ENCODE measurements around the gene IFI44. TPM values are rescaled to one million over a fixed set of nuclear protein-coding genes. Genes with fewer than 3 reads are reported as not detected.
A peak's percentile ranks its signal among the peaks of the same experiment; 100 is the strongest.

IFI44 gene
- total and polyA plus RNA-seq, 8 donors = 14.3 to 62.2 (median 23.3) TPM; not detected in 1

DNA sequence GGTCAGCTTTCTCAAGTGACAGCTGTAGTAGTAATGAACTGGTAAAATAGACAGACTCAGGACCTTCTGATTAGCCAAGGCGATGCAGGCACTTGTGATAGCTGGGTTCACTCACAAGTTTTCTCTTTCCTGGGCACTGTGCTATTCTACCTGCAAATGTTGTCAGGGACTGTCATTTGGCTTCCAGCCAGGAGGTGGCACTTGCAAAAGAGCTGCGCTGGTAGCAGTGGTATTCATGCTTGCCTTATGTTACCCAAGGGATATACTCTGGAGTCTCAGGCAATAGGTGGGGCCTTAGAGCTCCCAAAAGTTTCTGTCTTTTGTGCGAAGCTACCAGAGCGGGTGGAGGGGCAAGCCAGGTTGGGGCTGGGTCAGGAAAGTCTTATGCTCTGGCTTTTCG is 23.5 kb downstream of the IFI44 start:
- Histone ChIP-seq H3K27ac (no peak overlapping the region), H3K36me3 (no peaks in the 10 kb centered on the region), H3K9me3 (no peaks in the 10 kb centered on the region), H3K4me1 (peaks cover 0 to 3% (median 0%) of the 10 kb centered on the region in 4 donors), H3K27me3 (no peaks in the 10 kb centered on the region), H3K4me3 (no peak overlapping the region)
- 84 to 94% (median 93%) methylated on average over 5 of the region's 5 CpGs for WGBS, 5 donors
- intact Hi-C loops (cut with DNase I; ENCODE audit: low total_unique reads) = loop anchor here (10.0 kb wide), 2 partner anchors 58 to 538 kb away; no protein-coding TSS in a partner anchor
- TF ChIP-seq POLR2A (IDR thresholded peaks at IDR 0.05) (no peak), CTCF (IDR thresholded peaks at IDR 0.05) (no peak), EP300 (IDR thresholded peaks at IDR 0.05) (no peak), POLR2AphosphoS5 (IDR thresholded peaks at IDR 0.05) (no peak)
- DNase-seq = peak in 1 of 2 donors; percentile 28

- WGBS, 5 donors = 27 to 37% (median 32%) methylated on average over 9 of the region's 9 CpGs
Observed at GRCh38 chr1:78676347-78676982, 26.8 kb downstream of the IFI44 start.

GRCh38 chr1:78676993-78677392 is 27.4 kb downstream of the IFI44 start:
- no peaks in the 10 kb centered on the region for H3K27me3 ChIP-seq
- no peaks in the 10 kb centered on the region for H3K36me3 ChIP-seq
- DNase-seq = peak in 1 of 2 donors; percentile 14
- 61 to 68% (median 67%) methylated on average over 3 of the region's 3 CpGs for WGBS, 5 donors
- peaks cover 0 to 3% (median 0%) of the 10 kb centered on the region in 4 donors for H3K4me1 ChIP-seq
- no peaks in the 10 kb centered on the region for H3K9me3 ChIP-seq
- no peak overlapping the region for H3K4me3 ChIP-seq
- TF ChIP-seq EP300 (IDR thresholded peaks at IDR 0.05) (no peak), POLR2A (IDR thresholded peaks at IDR 0.05) (no peak), CTCF (IDR thresholded peaks at IDR 0.05) (no peak), POLR2AphosphoS5 (IDR thresholded peaks at IDR 0.05) (no peak)
- H3K27ac ChIP-seq = no peak overlapping the region
- intact Hi-C loops (cut with DNase I; ENCODE audit: low total_unique reads) = loop anchor here (10.0 kb wide), 2 partner anchors 62 to 542 kb away; no protein-coding TSS in a partner anchor

More at GRCh38 chr1:78676347-78676982, 26.8 kb downstream of the IFI44 start:
- peak; percentile 61 to 87 for DNase-seq
- Histone ChIP-seq H3K36me3 (no peaks in the 10 kb centered on the region), H3K27me3 (no peaks in the 10 kb centered on the region), H3K4me1 (peaks cover 0 to 3% (median 0%) of the 10 kb centered on the region in 4 donors), H3K4me3 (no peak overlapping the region), H3K27ac (no peak overlapping the region), H3K9me3 (no peaks in the 10 kb centered on the region)
- TF ChIP-seq CTCF (IDR thresholded peaks at IDR 0.05) (peak in 5 of 7 experiments; percentile 9 to 94 (median 71)), POLR2AphosphoS5 (IDR thresholded peaks at IDR 0.05) (no peak)
- intact Hi-C loops (cut with DNase I; ENCODE audit: low total_unique reads) = loop anchor here (10.0 kb wide), 2 partner anchors 62 to 542 kb away; no protein-coding TSS in a partner anchor

- DNase-seq = no peak
- H3K4me1 ChIP-seq = peaks cover 0 to 3% (median 0%) of the 10 kb centered on the region in 4 donors
- TF ChIP-seq EP300 (IDR thresholded peaks at IDR 0.05) = no peak
- 93 to 97% (median 94%) methylated on average over 3 of the region's 3 CpGs for WGBS, 5 donors
- no peaks in the 10 kb centered on the region for H3K9me3 ChIP-seq
- H3K36me3 ChIP-seq = no peaks in the 10 kb centered on the region
- intact Hi-C loops (cut with DNase I; ENCODE audit: low total_unique reads) = loop anchor here (10.0 kb wide), 2 partner anchors 63 to 543 kb away; no protein-coding TSS in a partner anchor
- no peaks in the 10 kb centered on the region for H3K27me3 ChIP-seq
- no peak overlapping the region for H3K27ac ChIP-seq
- H3K4me3 ChIP-seq = no peak overlapping the region
Observed at GRCh38 chr1:78677788-78678187, 28.2 kb downstream of the IFI44 start.

GRCh38 chr1:78678324-78678723 is 28.7 kb downstream of the IFI44 start:
- Histone ChIP-seq H3K4me1 (peaks cover 0 to 3% (median 0%) of the 10 kb centered on the region in 4 donors), H3K27ac (no peak overlapping the region), H3K36me3 (no peaks in the 10 kb centered on the region), H3K9me3 (no peaks in the 10 kb centered on the region), H3K27me3 (no peaks in the 10 kb centered on the region), H3K4me3 (no peak overlapping the region)
- TF ChIP-seq POLR2AphosphoS5 (IDR thresholded peaks at IDR 0.05) (no peak), CTCF (IDR thresholded peaks at IDR 0.05) (no peak), EP300 (IDR thresholded peaks at IDR 0.05) (no peak), POLR2A (IDR thresholded peaks at IDR 0.05) (no peak)
- DNase-seq = no peak
- intact Hi-C loops (cut with DNase I; ENCODE audit: low total_unique reads) = loop anchor here (10.0 kb wide), 2 partner anchors 64 to 544 kb away; no protein-coding TSS in a partner anchor
